Activated naive CD8-positive, alpha-beta T cell treated with anti-CD3 and anti-CD28 coated beads, Interleukin-2, amount 50 U/mL, for 16 hours (primary cell): ENCODE data around the gene COL24A1.

ENCODE experiments used
- DNase-seq: peaks from one replicate; pipeline ENCODE4 v3.0.0-alpha.2; 2020; ENCODE audit warnings: low read depth, low spot score

Gene COL24A1

DNA sequence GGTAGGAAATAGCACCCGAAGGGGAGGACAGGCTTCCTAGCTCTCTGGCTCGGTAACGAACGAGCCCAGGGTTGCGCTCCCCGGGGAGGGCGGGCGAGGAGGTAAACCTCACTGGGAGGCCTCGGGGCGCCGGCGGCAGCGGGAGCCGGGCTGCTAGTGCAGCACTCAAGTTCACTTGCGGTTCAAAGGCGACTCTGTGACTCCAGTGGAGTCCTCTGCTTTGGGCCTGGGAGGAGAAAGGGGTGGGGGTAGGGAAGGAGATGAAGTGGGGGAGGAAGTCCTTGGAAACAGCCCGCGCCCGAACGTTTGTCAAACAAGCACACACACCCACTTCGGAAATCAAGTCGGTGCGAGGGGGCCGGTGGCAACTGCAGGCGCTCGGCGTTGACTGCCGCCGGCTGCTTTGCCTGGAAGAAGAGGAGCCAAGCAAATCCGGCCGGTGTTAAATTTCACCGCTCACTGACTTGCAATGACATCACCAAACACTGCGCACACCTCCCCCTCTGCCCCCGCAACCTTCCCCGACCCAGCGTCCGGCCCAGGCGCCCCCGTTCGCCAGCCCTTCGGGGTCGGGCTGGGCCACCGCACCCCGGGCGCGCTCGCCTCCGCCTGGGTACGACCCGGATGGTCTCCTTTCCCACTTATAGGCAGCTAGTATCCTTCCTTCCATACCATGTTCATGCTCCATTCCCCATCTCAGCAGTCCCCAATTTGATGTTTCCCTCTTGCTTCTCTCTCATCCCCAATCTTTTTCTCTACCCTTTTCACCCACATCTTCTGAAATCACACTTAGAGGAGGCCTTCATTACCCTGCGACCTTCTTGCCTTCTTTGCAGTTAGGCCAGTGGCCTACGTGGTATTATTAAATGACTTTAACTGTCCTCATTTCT lies at the start of gene COL24A1:
COL24A1 (minus strand) TSS at position 207 of the 890 bp plus-strand sequence. CDS start 376 bp downstream, outside the sequence.
- no peak for DNase-seq

DNA sequence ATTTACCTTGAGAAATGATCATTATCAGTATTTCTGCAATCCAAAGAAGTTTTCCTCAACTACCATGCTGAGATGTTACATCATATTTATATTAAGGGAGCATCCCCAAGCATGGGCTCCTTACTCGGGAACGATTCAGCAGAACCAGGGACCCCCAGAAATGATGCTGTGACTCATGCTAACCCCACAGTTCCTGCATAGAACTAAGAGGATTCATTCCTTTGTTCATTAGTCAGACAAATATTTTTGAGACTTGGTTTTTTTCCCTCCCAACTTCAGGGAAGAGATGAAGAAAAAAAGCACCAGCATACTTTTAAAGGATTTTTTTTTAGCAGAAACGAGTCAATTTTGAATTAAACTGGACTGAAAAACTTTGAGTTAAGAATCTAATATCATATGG lies 49.2 kb upstream of the COL24A1 start:
- no peak for DNase-seq

DNA sequence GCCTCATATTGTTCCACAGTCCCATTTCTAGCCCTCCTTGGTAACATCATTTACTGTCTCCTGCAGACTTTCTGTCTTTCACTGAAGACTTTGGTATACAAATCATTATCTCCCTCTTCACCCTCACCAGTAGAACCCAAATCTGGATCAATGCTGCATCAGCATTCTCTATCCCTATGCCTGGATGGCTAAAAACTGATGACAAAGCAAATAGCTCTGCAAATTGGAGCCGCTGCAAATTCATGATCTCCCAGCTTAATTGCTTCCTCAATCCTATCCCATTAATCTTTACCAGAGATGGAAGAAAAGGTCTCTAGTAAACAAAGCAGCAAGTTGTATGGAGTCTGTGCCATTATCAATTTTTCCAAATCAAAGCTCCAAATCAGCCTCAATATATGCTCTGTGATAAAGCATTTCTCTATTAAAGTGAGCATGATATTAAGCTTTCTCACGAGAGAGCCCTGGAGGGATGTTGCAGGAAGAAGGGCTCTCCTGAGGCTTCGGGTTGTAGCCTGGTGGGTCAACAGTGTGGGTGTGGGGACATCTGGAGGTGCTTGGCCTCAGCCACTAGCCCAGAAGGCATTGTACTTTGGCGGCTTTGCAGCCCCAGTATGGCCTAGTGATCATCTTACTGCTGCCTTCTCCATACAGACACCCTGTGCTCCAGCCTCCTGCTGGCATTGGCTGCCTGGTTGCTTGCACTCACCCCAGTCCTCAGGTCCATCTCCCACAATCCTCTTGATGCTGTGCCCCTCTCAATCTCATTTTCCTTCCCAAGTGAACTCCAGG lies 46.2 kb upstream of the COL24A1 start:
- no peak for DNase-seq

DNA sequence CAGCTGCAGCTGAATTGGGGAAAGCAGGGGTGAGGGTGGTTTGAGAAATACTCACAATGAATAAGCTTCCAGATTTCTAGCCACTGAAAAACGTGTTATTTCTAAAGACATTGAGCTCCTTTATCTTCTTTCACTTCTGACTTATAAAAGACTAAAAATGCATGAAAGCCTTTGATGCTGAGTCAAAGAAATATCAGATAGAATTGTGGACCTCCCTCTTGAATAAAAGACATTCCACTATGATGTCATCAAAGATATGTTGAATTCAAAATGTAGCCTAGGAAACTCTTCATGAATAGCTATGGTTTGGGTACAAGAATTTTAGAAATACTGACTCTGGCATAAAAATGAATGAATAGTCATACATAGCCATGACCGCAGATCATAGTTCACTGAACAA lies 44.7 kb upstream of the COL24A1 start:
- DNase-seq: no peak

GRCh38 chr1:86200901-86201300 lies 44.3 kb upstream of the COL24A1 start:
- no peak for DNase-seq

DNA sequence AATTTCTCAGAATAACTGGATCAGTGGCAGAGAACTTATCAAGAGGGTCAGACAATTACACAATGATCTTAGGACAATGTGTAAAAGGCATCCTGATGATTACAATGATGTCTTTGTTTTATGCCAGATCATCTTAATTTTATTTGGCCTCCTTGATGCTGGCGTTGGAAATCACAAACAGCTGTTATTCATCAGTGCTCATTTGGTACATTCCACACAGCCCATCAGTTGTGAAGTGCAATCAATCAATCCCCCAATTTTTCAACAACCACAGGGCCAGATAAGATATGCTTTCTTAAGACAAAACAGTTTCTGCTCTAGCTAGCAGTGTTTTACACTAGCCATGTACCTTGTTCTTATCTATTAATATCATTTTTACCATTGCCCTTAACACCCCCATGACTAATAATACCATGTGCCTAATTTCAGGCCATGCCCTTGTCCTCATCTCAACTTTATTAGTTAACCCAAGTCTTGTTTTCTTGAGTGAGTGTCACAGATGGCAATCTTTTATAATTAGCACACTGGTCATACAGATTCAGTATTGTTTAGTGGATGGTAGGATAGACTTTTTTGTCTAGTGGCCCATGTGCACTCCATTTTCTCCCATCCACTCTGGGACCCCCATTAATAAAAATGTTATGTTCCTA lies 40.8 kb upstream of the COL24A1 start:
- DNase-seq: no peak

GRCh38 chr1:86195281-86195680 lies 38.7 kb upstream of the COL24A1 start:
- DNase-seq: no peak

- no peak for DNase-seq
Measured at GRCh38 chr1:86194491-86195034, 38.0 kb upstream of the COL24A1 start.

- DNase-seq: no peak
Measured at GRCh38 chr1:86192417-86192816, 35.8 kb upstream of the COL24A1 start.

- DNase-seq: no peak
Measured at GRCh38 chr1:86191958-86192357, 35.4 kb upstream of the COL24A1 start.

DNA sequence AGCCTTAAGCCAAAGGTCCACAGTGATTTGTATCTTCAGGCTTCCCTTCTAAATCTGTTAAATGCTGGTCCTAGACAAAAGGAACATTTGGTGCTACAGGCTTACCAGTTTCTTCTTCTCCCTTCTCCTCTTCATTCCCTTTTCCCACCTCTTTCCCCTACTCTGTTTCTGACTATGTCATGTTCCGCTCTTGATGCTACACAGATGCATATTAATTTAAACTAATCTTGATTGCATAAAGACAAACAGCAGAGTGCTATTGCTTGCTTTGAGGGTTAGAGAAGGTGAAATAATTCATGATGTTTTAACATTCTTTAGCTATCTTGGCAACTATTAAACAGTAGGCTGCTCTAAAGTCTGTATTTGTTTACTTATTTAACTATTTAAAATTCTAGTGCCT lies 34.3 kb upstream of the COL24A1 start:
- DNase-seq: no peak

- DNase-seq: no peak
Measured at GRCh38 chr1:86184426-86184825, 27.9 kb upstream of the COL24A1 start.

DNA sequence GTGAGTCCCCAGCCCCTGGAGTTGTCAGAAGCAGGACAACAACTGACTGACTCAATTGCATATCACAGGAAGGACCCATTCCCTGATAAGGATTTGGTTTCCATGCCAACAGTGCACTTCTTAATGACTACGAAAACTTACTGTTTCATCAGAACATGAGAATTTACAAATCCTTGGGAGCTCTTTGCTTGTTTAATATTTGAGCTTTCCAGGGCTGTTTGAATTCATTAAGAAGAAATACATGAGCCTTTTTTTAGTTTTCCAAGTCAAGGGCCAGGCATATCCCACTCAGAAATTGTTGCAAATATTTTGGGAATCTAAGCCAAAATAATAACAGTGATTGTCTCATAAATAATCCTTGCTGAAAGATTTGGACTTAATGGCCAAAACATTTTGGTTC lies 27.2 kb upstream of the COL24A1 start:
- DNase-seq: no peak

GRCh38 chr1:86176226-86176625 lies 19.7 kb upstream of the COL24A1 start:
- DNase-seq: no peak

GRCh38 chr1:86175756-86176155 lies 19.2 kb upstream of the COL24A1 start:
- DNase-seq: no peak

- no peak for DNase-seq
Measured at GRCh38 chr1:86169625-86170024, 13.1 kb upstream of the COL24A1 start.

DNA sequence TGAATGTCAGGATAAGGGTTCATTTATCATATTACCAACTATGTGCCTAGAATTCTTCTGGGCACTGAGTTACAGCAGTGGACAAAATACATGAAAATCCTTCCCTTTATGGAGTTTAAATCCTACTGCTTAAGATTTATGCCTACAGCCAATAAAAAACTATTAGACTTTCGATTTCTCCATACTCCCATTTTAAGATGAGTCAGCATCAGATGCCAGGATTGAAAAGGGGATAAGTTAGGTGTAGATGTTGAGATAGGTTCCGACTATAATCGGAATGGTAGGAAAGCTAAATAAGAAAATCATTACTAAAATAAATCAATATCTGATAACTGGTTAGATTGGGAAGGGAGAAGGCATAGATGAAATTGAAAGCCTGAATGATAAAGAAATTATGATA lies 3.2 kb upstream of the COL24A1 start:
- DNase-seq: no peak

DNA sequence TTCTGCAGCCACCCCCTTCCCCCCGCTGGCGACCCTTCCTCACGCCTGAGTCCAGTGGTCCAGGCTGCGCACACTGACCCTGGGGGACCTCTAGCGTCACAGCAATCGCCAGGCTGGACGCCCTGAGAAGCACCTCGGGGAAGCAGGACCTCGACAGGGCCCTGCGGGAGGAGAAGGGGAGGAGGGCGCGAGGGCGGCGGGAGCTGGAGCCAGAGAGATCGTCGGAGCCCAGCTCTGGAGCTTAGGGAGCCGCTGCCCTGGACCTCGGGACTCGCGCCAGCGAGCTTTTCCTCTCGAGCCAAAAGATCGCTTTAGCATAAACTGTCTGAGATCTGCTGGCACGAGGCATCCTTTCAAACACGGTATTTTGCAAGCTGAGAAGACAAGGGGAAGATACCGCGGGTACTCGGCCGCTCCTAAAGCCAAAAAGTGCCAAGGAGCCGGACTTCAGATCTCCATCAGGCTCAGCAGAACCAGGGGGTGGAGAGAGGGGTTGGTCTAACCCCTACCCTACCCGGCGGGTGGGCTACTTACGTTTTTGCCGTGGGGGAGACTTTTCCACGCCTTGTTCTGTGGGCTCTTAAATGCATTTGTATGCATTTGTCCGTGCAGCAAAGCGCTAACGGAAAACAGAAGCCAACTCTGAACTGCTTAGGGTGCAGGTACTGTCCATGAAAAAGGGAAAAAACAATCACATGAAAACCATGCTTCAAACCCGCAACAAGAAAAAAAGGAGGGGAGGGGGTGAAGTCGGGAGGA lies 586 bp downstream of the COL24A1 start:
- no peak for DNase-seq

- DNase-seq: no peak
Measured at GRCh38 chr1:86155051-86155806, 1.3 kb downstream of the COL24A1 start.

- DNase-seq: no peak
Measured at GRCh38 chr1:86154571-86155050, 2.0 kb downstream of the COL24A1 start.
